Sigmoid colon (tissue), 4 donors: Measurements from ENCODE around the gene CXorf66.

Experiments
- EP300 ChIP-seq, 4 donors: sonication (generic); formaldehyde crosslinking; IDR thresholded peaks; one replicate each; pipeline ENCODE4 v1.6.1; 2017; ENCODE audit warnings: antibody characterized with exemption in 4 of 4
- TF ChIP-seq, protein P1 (sequence below), 4 experiments: fragments of 450-650 bp in 3 of 4; fragments of 200-600 bp in 1 of 4; IDR thresholded peaks; one replicate each; pipeline ENCODE4 v1.5.1; 2016 to 2019; ENCODE audit warnings: antibody characterized with exemption in 4 of 4, mild to moderate bottlenecking in 3 of 4, moderate library complexity in 2 of 4

DNA sequence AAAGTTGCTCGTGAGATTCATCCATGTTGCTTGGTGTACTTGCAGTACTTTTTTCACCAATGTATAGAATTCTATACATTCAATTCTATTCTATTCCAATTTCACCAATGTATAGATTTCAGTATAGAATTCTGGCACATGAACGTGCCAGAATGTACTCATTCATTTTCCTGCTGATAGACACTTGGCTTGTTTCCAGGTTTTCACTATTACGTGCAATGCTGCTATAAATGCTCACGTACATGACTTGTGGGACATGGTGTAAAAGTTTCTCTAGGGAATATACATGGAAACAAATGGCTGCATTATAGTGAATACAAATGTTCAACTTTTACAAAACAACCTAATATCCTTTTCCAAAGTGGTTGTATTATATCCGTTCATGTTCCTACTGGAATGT lies 6.8 kb upstream of the CXorf66 start:
- no peak for TF ChIP-seq EP300 (IDR thresholded peaks at IDR 0.05)
- TF ChIP-seq, protein P1, sequence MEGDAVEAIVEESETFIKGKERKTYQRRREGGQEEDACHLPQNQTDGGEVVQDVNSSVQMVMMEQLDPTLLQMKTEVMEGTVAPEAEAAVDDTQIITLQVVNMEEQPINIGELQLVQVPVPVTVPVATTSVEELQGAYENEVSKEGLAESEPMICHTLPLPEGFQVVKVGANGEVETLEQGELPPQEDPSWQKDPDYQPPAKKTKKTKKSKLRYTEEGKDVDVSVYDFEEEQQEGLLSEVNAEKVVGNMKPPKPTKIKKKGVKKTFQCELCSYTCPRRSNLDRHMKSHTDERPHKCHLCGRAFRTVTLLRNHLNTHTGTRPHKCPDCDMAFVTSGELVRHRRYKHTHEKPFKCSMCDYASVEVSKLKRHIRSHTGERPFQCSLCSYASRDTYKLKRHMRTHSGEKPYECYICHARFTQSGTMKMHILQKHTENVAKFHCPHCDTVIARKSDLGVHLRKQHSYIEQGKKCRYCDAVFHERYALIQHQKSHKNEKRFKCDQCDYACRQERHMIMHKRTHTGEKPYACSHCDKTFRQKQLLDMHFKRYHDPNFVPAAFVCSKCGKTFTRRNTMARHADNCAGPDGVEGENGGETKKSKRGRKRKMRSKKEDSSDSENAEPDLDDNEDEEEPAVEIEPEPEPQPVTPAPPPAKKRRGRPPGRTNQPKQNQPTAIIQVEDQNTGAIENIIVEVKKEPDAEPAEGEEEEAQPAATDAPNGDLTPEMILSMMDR (IDR thresholded peaks at IDR 0.05): no peak
